Activated naive CD8-positive, alpha-beta T cell treated with anti-CD3 and anti-CD28 coated beads for 36 hours (primary cell): ENCODE results near the gene BCAP31. TPM values are rescaled to one million over a fixed set of nuclear protein-coding genes. Genes with fewer than 3 reads are reported as not detected.
"Not testable (repeated sequence)": the region's sequence is repeated elsewhere in the genome, so short reads cannot be mapped to it uniquely, and the experiment has no call there.

Experiments used
- DNase-seq: peaks from one replicate; pipeline ENCODE4 v3.0.0; 2021
- H3K27ac Mint-ChIP-seq: one replicate; pipeline ENCODE4 v1.8.0; 2022; ENCODE audit warnings: mild to moderate bottlenecking, moderate library complexity, mixed read lengths
- H3K27me3 Mint-ChIP-seq: one replicate; pipeline ENCODE4 v1.8.0; 2022; ENCODE audit warnings: mild to moderate bottlenecking, mixed read lengths
- H3K36me3 Mint-ChIP-seq: one replicate; pipeline ENCODE4 v1.8.0; 2021; ENCODE audit warnings: mild to moderate bottlenecking, mixed read lengths
- H3K4me1 Mint-ChIP-seq: one replicate; pipeline ENCODE4 v1.8.0; 2021; ENCODE audit warnings: mixed read lengths
- H3K4me3 Mint-ChIP-seq: one replicate; pipeline ENCODE4 v1.8.0; 2022; ENCODE audit warnings: mild to moderate bottlenecking, moderate library complexity, mixed read lengths
- H3K9me3 Mint-ChIP-seq: one replicate; pipeline ENCODE4 v1.8.0; 2022; ENCODE audit warnings: mixed read lengths
- total RNA-seq, 2 experiments: library from RNA; stranded (reverse); gene quantifications; one replicate each; pipeline ENCODE4 v1.2.3, GENCODE V29; 2021

Gene BCAP31
- total RNA-seq, 2 experiments from 2014 or later = 103 to 109 TPM

GRCh38 chrX:153688911-153689590 lies 35.1 kb downstream of the BCAP31 start:
- Mint-ChIP-seq H3K27ac (no peak overlapping the region), H3K4me1 (no peaks in the 10 kb centered on the region), H3K9me3 (no peaks in the 10 kb centered on the region), H3K4me3 (no peak overlapping the region), H3K36me3 (no peaks in the 10 kb centered on the region), H3K27me3 (peaks cover 12% of the 10 kb centered on the region)
- no peak for DNase-seq

- Mint-ChIP-seq H3K4me3 (no peak overlapping the region), H3K27ac (no peak overlapping the region), H3K36me3 (no peaks in the 10 kb centered on the region), H3K9me3 (peaks cover 2% of the 10 kb centered on the region), H3K27me3 (peaks cover 12% of the 10 kb centered on the region), H3K4me1 (no peaks in the 10 kb centered on the region)
- DNase-seq = no peak
Observed at GRCh38 chrX:153688506-153688905, 35.7 kb downstream of the BCAP31 start.

GRCh38 chrX:153688071-153688470 lies 36.1 kb downstream of the BCAP31 start:
- Mint-ChIP-seq H3K36me3 (no peaks in the 10 kb centered on the region), H3K4me3 (no peak overlapping the region), H3K9me3 (peaks cover 2% of the 10 kb centered on the region), H3K27ac (no peak overlapping the region), H3K27me3 (peaks cover 12% of the 10 kb centered on the region), H3K4me1 (no peaks in the 10 kb centered on the region)
- no peak for DNase-seq

- H3K4me1 Mint-ChIP-seq = no peaks in the 10 kb centered on the region
- peaks cover 2% of the 10 kb centered on the region for H3K9me3 Mint-ChIP-seq
- no peak within 1 kb of the TSS for H3K27ac Mint-ChIP-seq
- no peaks in the 10 kb centered on the region for H3K36me3 Mint-ChIP-seq
- DNase-seq = peak; percentile 26
- peak within 1 kb of the TSS; percentile 77 for H3K4me3 Mint-ChIP-seq
- peaks cover 12% of the 10 kb centered on the region for H3K27me3 Mint-ChIP-seq
Observed at GRCh38 chrX:153687121-153688039, 36.8 kb downstream of the BCAP31 start, which contains the start of gene SLC6A8. TSS of gene SLC6A8 (plus strand) at chrX:153687926. CDS start at chrX:153688575, 649 bp downstream.

GRCh38 chrX:153686711-153687110 lies 37.5 kb downstream of the BCAP31 start:
- Mint-ChIP-seq H3K4me3 (no peak overlapping the region), H3K27me3 (peaks cover 12% of the 10 kb centered on the region), H3K27ac (no peak overlapping the region), H3K36me3 (no peaks in the 10 kb centered on the region), H3K4me1 (no peaks in the 10 kb centered on the region), H3K9me3 (peaks cover 2% of the 10 kb centered on the region)
- no peak for DNase-seq

GRCh38 chrX:153685751-153686696 lies 38.2 kb downstream of the BCAP31 start:
- no peaks in the 10 kb centered on the region for H3K4me1 Mint-ChIP-seq
- no peak overlapping the region for H3K27ac Mint-ChIP-seq
- H3K36me3 Mint-ChIP-seq = no peaks in the 10 kb centered on the region
- H3K4me3 Mint-ChIP-seq = no peak overlapping the region
- DNase-seq = no peak
- peaks cover 12% of the 10 kb centered on the region for H3K27me3 Mint-ChIP-seq
- H3K9me3 Mint-ChIP-seq = peaks cover 2% of the 10 kb centered on the region

- Mint-ChIP-seq H3K4me3 (no peak overlapping the region), H3K9me3 (peaks cover 2% of the 10 kb centered on the region), H3K27ac (no peak overlapping the region), H3K27me3 (peaks cover 12% of the 10 kb centered on the region), H3K36me3 (no peaks in the 10 kb centered on the region), H3K4me1 (no peaks in the 10 kb centered on the region)
- DNase-seq = no peak
Observed at GRCh38 chrX:153685156-153685536, 39.0 kb downstream of the BCAP31 start.

GRCh38 chrX:153684467-153685155 lies 39.6 kb downstream of the BCAP31 start:
- Mint-ChIP-seq H3K4me1 (no peaks in the 10 kb centered on the region), H3K27ac (no peak overlapping the region), H3K9me3 (peaks cover 2% of the 10 kb centered on the region), H3K27me3 (peaks cover 12% of the 10 kb centered on the region), H3K4me3 (no peak overlapping the region), H3K36me3 (no peaks in the 10 kb centered on the region)
- no peak for DNase-seq

GRCh38 chrX:153683486-153683885 lies 40.7 kb downstream of the BCAP31 start:
- not testable (repeated sequence) for H3K27ac Mint-ChIP-seq, H3K4me1 Mint-ChIP-seq, H3K4me3 Mint-ChIP-seq, DNase-seq, H3K9me3 Mint-ChIP-seq, H3K36me3 Mint-ChIP-seq
- H3K27me3 Mint-ChIP-seq = peaks cover 12% of the 10 kb centered on the region

- Mint-ChIP-seq H3K9me3 (peaks cover 2% of the 10 kb centered on the region), H3K27me3 (peaks cover 3% of the 10 kb centered on the region), H3K4me3 (no peak overlapping the region), H3K4me1 (no peaks in the 10 kb centered on the region), H3K27ac (no peak overlapping the region), H3K36me3 (no peaks in the 10 kb centered on the region)
- no peak for DNase-seq
Observed at GRCh38 chrX:153681175-153681574, 43.0 kb downstream of the BCAP31 start.

- DNase-seq = no peak
- no peak overlapping the region for H3K27ac Mint-ChIP-seq
- H3K36me3 Mint-ChIP-seq = no peaks in the 10 kb centered on the region
- no peaks in the 10 kb centered on the region for H3K4me1 Mint-ChIP-seq
- no peak overlapping the region for H3K4me3 Mint-ChIP-seq
- H3K9me3 Mint-ChIP-seq = no peaks in the 10 kb centered on the region
- peaks cover 27% of the 10 kb centered on the region for H3K27me3 Mint-ChIP-seq
Observed at GRCh38 chrX:153674219-153674851, 49.9 kb downstream of the BCAP31 start.

- Mint-ChIP-seq H3K4me3 (peak within 1 kb of the TSS; percentile 37), H3K36me3 (no peaks in the 10 kb centered on the region), H3K27ac (no peak within 1 kb of the TSS), H3K4me1 (no peaks in the 10 kb centered on the region), H3K27me3 (peaks cover 27% of the 10 kb centered on the region), H3K9me3 (no peaks in the 10 kb centered on the region)
- no peak for DNase-seq
Observed at GRCh38 chrX:153673428-153674218, 50.6 kb downstream of the BCAP31 start, which contains the start of gene PNCK. TSS of gene PNCK (minus strand) at chrX:153673813. CDS start at chrX:153673076, 737 bp downstream.
